ENCODE data around the gene TMEM87A.
A peak's percentile ranks its signal among the peaks of the same experiment; 100 is the strongest.

The TMEM87A gene

DNA sequence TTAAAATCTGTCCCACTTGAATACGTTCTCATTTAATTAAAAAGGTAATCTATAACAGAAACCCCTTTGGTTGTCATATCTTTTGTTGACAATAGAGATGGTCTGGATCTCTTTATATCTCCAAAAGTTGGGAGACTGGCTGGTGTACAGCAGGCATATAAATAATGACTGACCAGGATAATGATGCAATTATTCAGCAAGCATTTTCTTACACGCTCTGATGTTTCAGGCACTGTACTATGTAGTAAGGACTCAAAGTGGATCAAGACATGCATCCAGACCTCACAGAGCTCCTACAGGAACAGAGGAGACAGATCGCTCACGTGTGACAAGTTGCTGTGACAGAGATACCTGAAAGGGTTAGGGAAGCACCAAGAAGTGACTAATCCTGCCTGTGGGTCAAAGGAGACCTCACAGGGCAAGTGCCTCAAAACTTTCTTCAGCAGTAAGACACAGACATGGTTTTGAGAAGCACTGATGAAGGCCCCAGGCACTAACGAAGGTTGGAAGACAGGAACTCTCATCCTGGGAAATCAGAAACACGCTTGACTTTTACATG lies 90.8 kb downstream of the TMEM87A start:
- Histone ChIP-seq H3K9ac (ENCODE audit: low read length) (no peak overlapping the region), H3K18ac (ENCODE audit: low read length) (no peak overlapping the region), H3K4me2 (ENCODE audit: low read length) (no peak overlapping the region), H3K4ac (ENCODE audit: low read depth, low read length) (no peak overlapping the region), H4K5ac (ENCODE audit: low read length) (no peak overlapping the region), H2BK120ac (ENCODE audit: low read depth, low read length) (no peak overlapping the region), H4K8ac (ENCODE audit: low read depth, low read length) (no peak overlapping the region), H3K27me3 (ENCODE audit: insufficient read depth, low read length, poor library complexity) (no peaks in the 10 kb centered on the region), H2BK5ac (ENCODE audit: low read length) (no peak overlapping the region), H3K4me1 (ENCODE audit: control insufficient read depth, low read depth, low read length) (no peaks in the 10 kb centered on the region), H2AK5ac (ENCODE audit: low read length) (no peak overlapping the region), H3K79me1 (ENCODE audit: low read length) (no peaks in the 10 kb centered on the region), H3K36me3 (ENCODE audit: control insufficient read depth, insufficient read depth, low read length) (peaks cover 3% of the 10 kb centered on the region), H3K4me3 (ENCODE audit: low read length) (no peak overlapping the region), H3K23ac (ENCODE audit: low read length) (no peak overlapping the region), H3K79me2 (ENCODE audit: control insufficient read depth, insufficient read depth, low read length) (no peaks in the 10 kb centered on the region), H3K56ac (ENCODE audit: low read length) (no peak overlapping the region), H2BK15ac (replicated peaks; ENCODE audit: low read depth) (no peak overlapping the region), H3K27ac (ENCODE audit: low read depth, low read length) (no peak overlapping the region)
- DNase-seq, result no peak
- no CpG with 5 or more reads among the region's 6 CpGs for WGBS (ENCODE audit: extremely low coverage, insufficient coverage, low lambda C conversion rate)

DNA sequence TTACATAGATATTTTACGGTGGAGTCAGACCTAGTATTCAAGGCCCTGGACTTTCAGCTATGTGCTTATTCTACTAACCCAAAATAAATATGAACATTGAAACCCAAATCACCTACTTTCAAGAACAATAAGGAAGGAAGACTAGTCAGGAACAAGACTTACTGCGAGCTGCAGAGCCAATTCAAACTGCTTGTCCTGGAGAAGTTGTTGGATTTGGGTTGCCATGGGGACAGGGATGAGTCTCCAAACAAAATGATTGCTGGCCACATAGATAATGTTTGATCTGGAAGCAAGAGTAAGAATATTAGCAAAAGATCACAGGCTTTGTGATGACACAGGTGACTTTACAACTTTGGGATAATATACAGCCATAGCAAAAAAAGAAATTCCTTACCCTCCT lies 95.2 kb downstream of the TMEM87A start:
- Histone ChIP-seq H3K79me2 (ENCODE audit: control insufficient read depth, insufficient read depth, low read length) (no peaks in the 10 kb centered on the region), H3K23ac (ENCODE audit: low read length) (no peak overlapping the region), H3K4ac (ENCODE audit: low read depth, low read length) (no peak overlapping the region), H2BK120ac (ENCODE audit: low read depth, low read length) (no peak overlapping the region), H3K9ac (ENCODE audit: low read length) (no peak overlapping the region), H3K4me1 (ENCODE audit: control insufficient read depth, low read depth, low read length) (no peaks in the 10 kb centered on the region), H2BK5ac (ENCODE audit: low read length) (no peak overlapping the region), H3K18ac (ENCODE audit: low read length) (no peak overlapping the region), H3K4me2 (ENCODE audit: low read length) (no peak overlapping the region), H3K27me3 (ENCODE audit: insufficient read depth, low read length, poor library complexity) (no peaks in the 10 kb centered on the region), H3K36me3 (ENCODE audit: control insufficient read depth, insufficient read depth, low read length) (peaks cover 3% of the 10 kb centered on the region), H4K5ac (ENCODE audit: low read length) (no peak overlapping the region), H3K79me1 (ENCODE audit: low read length) (no peaks in the 10 kb centered on the region), H3K56ac (ENCODE audit: low read length) (no peak overlapping the region), H2AK5ac (ENCODE audit: low read length) (no peak overlapping the region), H4K8ac (ENCODE audit: low read depth, low read length) (no peak overlapping the region), H3K4me3 (ENCODE audit: low read length) (no peak overlapping the region), H3K27ac (ENCODE audit: low read depth, low read length) (no peak overlapping the region), H2BK15ac (replicated peaks; ENCODE audit: low read depth) (no peak overlapping the region)
- WGBS (ENCODE audit: extremely low coverage, insufficient coverage, low lambda C conversion rate), result no CpG with 5 or more reads among the region's 2 CpGs
- peak; percentile 26 for DNase-seq

DNA sequence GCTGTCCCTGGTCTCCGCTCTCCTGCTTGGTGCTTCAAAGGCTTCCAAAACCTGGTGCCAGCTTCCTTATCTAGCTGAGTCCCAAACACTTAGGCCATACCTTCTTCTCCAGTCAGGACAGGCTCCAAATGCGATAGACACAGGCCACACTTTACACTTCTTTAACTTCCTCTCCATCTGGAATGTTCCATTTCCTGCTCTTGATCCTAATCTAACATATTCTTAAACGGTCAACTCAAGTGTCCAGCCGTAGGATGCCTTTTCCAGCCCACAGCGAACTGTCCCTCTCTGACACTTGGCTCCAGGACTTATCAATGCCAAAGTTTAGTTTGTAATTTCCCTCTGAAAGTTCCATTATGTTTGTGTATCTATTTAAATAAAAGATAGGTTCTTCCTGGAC lies 97.6 kb downstream of the TMEM87A start:
- Histone ChIP-seq H2BK5ac (ENCODE audit: low read length) (no peak overlapping the region), H2BK120ac (ENCODE audit: low read depth, low read length) (no peak overlapping the region), H3K27me3 (ENCODE audit: insufficient read depth, low read length, poor library complexity) (no peaks in the 10 kb centered on the region), H3K79me1 (ENCODE audit: low read length) (no peaks in the 10 kb centered on the region), H3K56ac (ENCODE audit: low read length) (no peak overlapping the region), H3K18ac (ENCODE audit: low read length) (no peak overlapping the region), H2AK5ac (ENCODE audit: low read length) (no peak overlapping the region), H4K5ac (ENCODE audit: low read length) (no peak overlapping the region), H2BK15ac (replicated peaks; ENCODE audit: low read depth) (no peak overlapping the region), H3K79me2 (ENCODE audit: control insufficient read depth, insufficient read depth, low read length) (no peaks in the 10 kb centered on the region), H3K4me1 (ENCODE audit: control insufficient read depth, low read depth, low read length) (no peaks in the 10 kb centered on the region), H3K4me2 (ENCODE audit: low read length) (no peak overlapping the region), H3K27ac (ENCODE audit: low read depth, low read length) (no peak overlapping the region), H3K23ac (ENCODE audit: low read length) (no peak overlapping the region), H3K36me3 (ENCODE audit: control insufficient read depth, insufficient read depth, low read length) (peaks cover 4% of the 10 kb centered on the region), H3K4me3 (ENCODE audit: low read length) (no peak overlapping the region), H4K8ac (ENCODE audit: low read depth, low read length) (no peak overlapping the region), H3K9ac (ENCODE audit: low read length) (no peak overlapping the region), H3K4ac (ENCODE audit: low read depth, low read length) (no peak overlapping the region)
- no CpG with 5 or more reads among the region's 5 CpGs for WGBS (ENCODE audit: extremely low coverage, insufficient coverage, low lambda C conversion rate)
- peak; percentile 23 for DNase-seq

DNA sequence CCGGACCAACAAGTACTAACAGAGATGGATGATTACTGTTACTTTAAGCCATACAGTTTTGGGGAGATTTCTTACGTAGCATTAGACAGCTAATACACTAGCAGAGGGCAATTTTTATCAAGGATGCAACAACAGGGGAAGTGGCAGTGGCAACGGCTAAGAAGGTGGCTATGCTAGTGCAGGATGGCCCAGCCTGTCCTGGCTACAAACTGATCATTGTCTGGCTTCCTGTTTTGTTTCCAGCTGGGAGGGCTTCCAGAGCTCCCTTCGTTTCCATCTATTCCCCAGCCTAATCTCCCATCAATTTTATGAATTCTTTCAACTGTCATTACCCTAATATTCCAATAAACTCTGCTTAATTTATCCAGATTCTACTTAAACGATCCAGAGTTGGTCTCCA lies 100.8 kb downstream of the TMEM87A start:
- Histone ChIP-seq H2BK120ac (ENCODE audit: low read depth, low read length) (no peak overlapping the region), H3K9ac (ENCODE audit: low read length) (no peak overlapping the region), H2AK5ac (ENCODE audit: low read length) (no peak overlapping the region), H2BK15ac (replicated peaks; ENCODE audit: low read depth) (no peak overlapping the region), H4K8ac (ENCODE audit: low read depth, low read length) (no peak overlapping the region), H3K4me1 (ENCODE audit: control insufficient read depth, low read depth, low read length) (no peaks in the 10 kb centered on the region), H4K5ac (ENCODE audit: low read length) (no peak overlapping the region), H3K4me2 (ENCODE audit: low read length) (no peak overlapping the region), H3K27me3 (ENCODE audit: insufficient read depth, low read length, poor library complexity) (no peaks in the 10 kb centered on the region), H3K4me3 (ENCODE audit: low read length) (no peak overlapping the region), H3K56ac (ENCODE audit: low read length) (no peak overlapping the region), H2BK5ac (ENCODE audit: low read length) (no peak overlapping the region), H3K23ac (ENCODE audit: low read length) (no peak overlapping the region), H3K18ac (ENCODE audit: low read length) (no peak overlapping the region), H3K79me2 (ENCODE audit: control insufficient read depth, insufficient read depth, low read length) (no peaks in the 10 kb centered on the region), H3K4ac (ENCODE audit: low read depth, low read length) (no peak overlapping the region), H3K27ac (ENCODE audit: low read depth, low read length) (no peak overlapping the region), H3K36me3 (ENCODE audit: control insufficient read depth, insufficient read depth, low read length) (peaks cover 3% of the 10 kb centered on the region), H3K79me1 (ENCODE audit: low read length) (no peaks in the 10 kb centered on the region)
- no peak for DNase-seq
- no CpG with 5 or more reads among the region's 5 CpGs for WGBS (ENCODE audit: extremely low coverage, insufficient coverage, low lambda C conversion rate)

DNA sequence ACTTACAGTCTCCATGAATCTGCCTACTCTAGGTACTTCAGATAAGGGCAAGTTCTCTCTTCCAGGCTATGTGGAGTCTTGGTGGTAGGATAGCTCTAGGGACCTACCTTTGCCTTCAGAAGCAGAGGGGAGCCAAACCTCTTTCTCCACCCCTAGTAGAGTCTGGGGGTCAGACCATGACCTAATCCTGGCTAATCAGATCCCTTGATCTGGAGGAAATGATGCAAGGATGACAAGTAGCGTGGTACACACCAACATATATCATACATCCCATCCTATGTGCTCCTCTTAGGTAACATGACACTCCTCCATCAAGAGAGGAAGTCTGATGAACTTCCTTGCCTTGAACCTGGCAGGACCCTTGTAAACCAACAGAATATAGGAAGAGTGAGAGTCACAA lies 101.4 kb downstream of the TMEM87A start:
- Histone ChIP-seq H3K4me2 (ENCODE audit: low read length) (no peak overlapping the region), H3K4me1 (ENCODE audit: control insufficient read depth, low read depth, low read length) (no peaks in the 10 kb centered on the region), H3K18ac (ENCODE audit: low read length) (no peak overlapping the region), H3K9ac (ENCODE audit: low read length) (no peak overlapping the region), H3K79me2 (ENCODE audit: control insufficient read depth, insufficient read depth, low read length) (no peaks in the 10 kb centered on the region), H3K79me1 (ENCODE audit: low read length) (no peaks in the 10 kb centered on the region), H4K8ac (ENCODE audit: low read depth, low read length) (no peak overlapping the region), H3K4me3 (ENCODE audit: low read length) (no peak overlapping the region), H2BK5ac (ENCODE audit: low read length) (no peak overlapping the region), H3K27ac (ENCODE audit: low read depth, low read length) (no peak overlapping the region), H3K27me3 (ENCODE audit: insufficient read depth, low read length, poor library complexity) (no peaks in the 10 kb centered on the region), H2AK5ac (ENCODE audit: low read length) (no peak overlapping the region), H3K56ac (ENCODE audit: low read length) (no peak overlapping the region), H2BK15ac (replicated peaks; ENCODE audit: low read depth) (no peak overlapping the region), H3K23ac (ENCODE audit: low read length) (no peak overlapping the region), H4K5ac (ENCODE audit: low read length) (no peak overlapping the region), H2BK120ac (ENCODE audit: low read depth, low read length) (no peak overlapping the region), H3K4ac (ENCODE audit: low read depth, low read length) (no peak overlapping the region), H3K36me3 (ENCODE audit: control insufficient read depth, insufficient read depth, low read length) (peaks cover 7% of the 10 kb centered on the region)
- no CpG with 5 or more reads among the region's 1 CpG for WGBS (ENCODE audit: extremely low coverage, insufficient coverage, low lambda C conversion rate)
- no peak for DNase-seq

DNA sequence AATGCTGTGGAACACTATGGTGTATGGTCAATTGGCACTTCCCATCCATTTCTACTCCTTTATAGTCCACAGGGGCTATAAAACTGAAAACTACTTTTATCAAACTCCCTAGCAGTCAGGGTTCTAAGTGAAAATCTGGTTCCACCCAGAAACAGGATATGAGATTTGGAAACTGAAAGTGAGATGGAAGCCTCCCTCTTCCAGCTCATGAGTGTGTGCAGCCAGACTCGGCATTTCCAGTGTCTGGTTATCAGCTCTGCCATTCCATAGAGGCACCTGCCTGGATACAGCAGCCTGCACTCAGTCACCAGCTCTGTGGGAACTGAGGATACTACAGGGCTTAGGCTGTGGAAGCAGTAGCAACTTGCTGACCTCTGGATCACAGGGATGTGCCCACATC lies 102.1 kb downstream of the TMEM87A start:
- Histone ChIP-seq H2BK5ac (ENCODE audit: low read length) (no peak overlapping the region), H3K27ac (ENCODE audit: low read depth, low read length) (no peak overlapping the region), H4K8ac (ENCODE audit: low read depth, low read length) (no peak overlapping the region), H3K4me1 (ENCODE audit: control insufficient read depth, low read depth, low read length) (no peaks in the 10 kb centered on the region), H3K9ac (ENCODE audit: low read length) (no peak overlapping the region), H3K27me3 (ENCODE audit: insufficient read depth, low read length, poor library complexity) (no peaks in the 10 kb centered on the region), H4K5ac (ENCODE audit: low read length) (no peak overlapping the region), H3K56ac (ENCODE audit: low read length) (no peak overlapping the region), H3K4ac (ENCODE audit: low read depth, low read length) (no peak overlapping the region), H3K36me3 (ENCODE audit: control insufficient read depth, insufficient read depth, low read length) (peaks cover 9% of the 10 kb centered on the region), H2BK15ac (replicated peaks; ENCODE audit: low read depth) (no peak overlapping the region), H2BK120ac (ENCODE audit: low read depth, low read length) (no peak overlapping the region), H3K79me2 (ENCODE audit: control insufficient read depth, insufficient read depth, low read length) (no peaks in the 10 kb centered on the region), H3K23ac (ENCODE audit: low read length) (no peak overlapping the region), H3K4me2 (ENCODE audit: low read length) (no peak overlapping the region), H3K18ac (ENCODE audit: low read length) (no peak overlapping the region), H3K79me1 (ENCODE audit: low read length) (no peaks in the 10 kb centered on the region), H3K4me3 (ENCODE audit: low read length) (no peak overlapping the region), H2AK5ac (ENCODE audit: low read length) (no peak overlapping the region)
- no CpG with 5 or more reads among the region's 1 CpG for WGBS (ENCODE audit: extremely low coverage, insufficient coverage, low lambda C conversion rate)
- no peak for DNase-seq

Measured in mesendoderm (in vitro differentiated cells).